Lung microvascular endothelial cell (primary cell): ENCODE data around the gene ZNF273. TPM values are rescaled to one million over a fixed set of nuclear protein-coding genes. Genes with fewer than 3 reads are reported as not detected.
A peak's percentile ranks its signal among the peaks of the same experiment; 100 is the strongest.
"Not testable (repeated sequence)": the region's sequence is repeated elsewhere in the genome, so short reads cannot be mapped to it uniquely, and the experiment has no call there.

Experiments used
- DNase-seq, 2 donors: peaks; one replicate each; pipeline versions ENCODE4 v3.0.0 to v3.0.0-alpha.2; 2010; ENCODE audit warnings: low read depth in 2 of 2
- total RNA-seq: library from RNA; depleted of rRNA; stranded (reverse); fragments of >200 nt; gene quantifications from 2 replicates; pipeline ENCODE4 v1.2.1, GENCODE V29; 2014

ZNF273 gene
- total RNA-seq, 1 donor from 2014 or later: 13.7 TPM

DNA sequence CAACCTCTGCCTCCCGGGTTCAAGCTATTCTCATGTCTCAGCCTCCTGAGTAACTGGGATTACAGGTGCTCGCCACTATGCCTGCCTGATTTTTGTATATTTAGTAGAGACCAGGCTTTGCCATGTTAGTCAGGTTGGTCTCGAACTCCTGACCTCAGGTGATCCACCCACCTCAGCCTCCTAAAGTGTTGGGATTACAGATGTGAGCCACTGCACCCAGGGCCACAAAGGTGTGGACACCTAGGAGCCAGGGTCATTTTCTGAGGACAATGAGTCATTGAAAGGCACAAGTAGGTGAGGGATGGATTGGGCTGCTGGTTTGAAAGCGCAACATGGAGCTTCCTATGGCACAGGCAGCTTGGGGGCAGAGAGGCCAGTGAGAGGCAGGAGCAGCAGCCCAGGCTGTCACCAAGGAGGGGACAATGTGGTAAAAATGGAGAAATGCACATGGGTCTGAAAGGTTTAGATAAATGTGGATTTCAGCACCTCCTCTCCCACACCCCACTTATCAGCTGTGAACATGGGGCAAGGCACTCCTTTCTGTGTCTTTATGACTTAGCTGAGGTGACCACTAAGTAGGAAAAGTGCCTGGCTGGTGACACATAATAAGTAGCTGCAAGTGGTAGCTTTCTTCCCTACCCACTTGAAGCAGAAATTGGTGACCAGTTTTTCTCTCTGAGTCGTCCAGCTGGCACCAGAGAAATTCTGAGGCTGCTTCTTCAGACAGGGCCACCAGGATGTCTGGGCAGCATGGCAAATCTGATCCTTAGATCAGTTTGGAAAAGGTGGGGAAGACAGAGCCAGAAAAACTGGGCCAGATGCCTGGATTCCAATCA lies 41.8 kb downstream of the ZNF273 start:
- DNase-seq: not testable (repeated sequence)

DNA sequence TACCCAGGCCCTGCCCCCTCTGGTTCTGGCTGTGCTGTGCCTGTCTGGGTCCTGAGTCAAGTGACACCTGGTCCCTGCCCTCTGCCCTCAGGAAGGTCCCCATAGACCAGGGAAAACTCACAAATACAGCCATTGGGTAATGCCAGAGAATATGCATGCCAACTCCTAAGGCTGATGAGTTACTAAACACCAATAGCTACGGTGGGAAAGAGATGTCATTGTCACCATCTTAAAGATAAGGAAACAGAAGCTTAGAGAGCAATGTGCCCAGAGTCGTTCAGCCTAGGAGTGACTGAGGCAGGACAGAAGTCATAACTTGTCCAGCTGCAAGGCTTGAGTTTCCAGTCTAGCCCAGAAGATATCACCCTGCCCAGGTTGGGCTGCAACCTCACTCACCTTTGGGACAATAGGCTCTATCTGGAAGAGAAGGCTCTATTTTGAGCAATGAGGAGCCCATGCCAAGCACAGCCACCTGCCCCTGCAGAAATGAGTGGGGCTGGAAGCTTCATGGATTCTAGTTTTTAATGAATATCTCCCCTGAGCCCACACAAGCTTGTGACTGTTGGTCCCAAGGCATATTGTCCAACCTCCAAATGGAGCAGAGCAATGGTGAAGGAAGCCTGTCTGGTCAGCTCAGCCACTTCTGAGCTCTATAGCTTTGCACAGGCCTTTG lies 42.6 kb downstream of the ZNF273 start:
- DNase-seq: no peak

DNA sequence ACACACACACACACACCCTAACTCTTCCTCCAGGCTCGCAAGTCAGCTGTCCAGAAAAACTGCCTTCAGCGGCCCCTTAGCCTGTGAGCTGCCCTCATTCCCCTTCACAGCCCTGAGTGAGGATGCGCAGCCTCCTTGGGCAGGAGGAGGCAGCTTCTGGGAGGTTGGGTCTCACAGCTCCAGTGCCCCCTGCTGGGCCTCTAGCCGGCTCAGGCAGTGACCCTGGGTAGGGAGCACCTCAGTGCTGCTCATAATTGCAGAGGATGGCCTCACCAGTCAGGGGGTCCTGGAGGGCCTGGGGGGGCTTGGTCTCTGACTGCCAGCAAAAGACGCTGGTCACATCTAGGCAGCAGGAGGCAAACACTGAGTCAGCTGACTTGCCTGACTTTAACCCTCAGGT lies 43.7 kb downstream of the ZNF273 start:
- peak in 1 of 2 donors; percentile 26 for DNase-seq

- no peak for DNase-seq
Measured at GRCh38 chr7:64947252-64948000, 44.4 kb downstream of the ZNF273 start.

- DNase-seq: not testable (repeated sequence)
Measured at GRCh38 chr7:64948774-64949173, 45.7 kb downstream of the ZNF273 start.

GRCh38 chr7:64950673-64951072 lies 47.6 kb downstream of the ZNF273 start:
- DNase-seq: not testable (repeated sequence)

- peak; percentile 57 to 73 for DNase-seq
Measured at GRCh38 chr7:64951250-64951848, 48.3 kb downstream of the ZNF273 start.

DNA sequence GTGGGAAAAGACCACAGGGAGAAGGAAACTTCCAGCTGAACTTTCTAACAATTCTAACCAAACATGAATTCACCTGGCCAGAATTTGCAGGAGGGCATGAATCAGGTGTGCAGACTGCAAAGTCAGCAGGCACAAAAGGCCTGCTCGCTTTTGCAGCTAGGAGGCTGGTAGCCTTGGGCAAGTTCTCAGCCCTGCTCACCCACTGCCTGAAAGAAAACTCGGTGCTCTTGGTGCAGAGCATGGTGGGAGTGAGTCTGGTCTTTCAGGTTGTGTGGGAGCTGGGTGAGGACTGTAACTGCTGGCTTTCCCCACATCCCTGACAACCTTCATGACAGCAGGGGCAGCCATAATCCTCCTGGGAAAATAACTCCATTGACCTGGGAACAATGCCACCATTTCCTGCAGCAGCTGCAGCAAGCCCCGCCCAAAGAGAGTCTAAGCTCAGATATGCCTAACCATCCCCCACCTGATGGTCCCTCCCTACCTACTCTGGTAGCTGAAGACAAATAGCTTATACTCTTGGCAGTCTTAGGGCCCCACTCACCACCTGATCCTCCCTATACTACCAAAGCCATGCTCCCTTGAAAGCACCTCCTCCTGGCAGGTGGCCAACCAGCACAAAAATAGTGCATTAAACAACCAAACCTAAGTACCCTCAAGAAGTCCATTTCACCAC lies 56.1 kb downstream of the ZNF273 start:
- DNase-seq: peak; percentile 16 to 52

- DNase-seq: no peak
Measured at GRCh38 chr7:64965594-64965993, 62.5 kb downstream of the ZNF273 start.

DNA sequence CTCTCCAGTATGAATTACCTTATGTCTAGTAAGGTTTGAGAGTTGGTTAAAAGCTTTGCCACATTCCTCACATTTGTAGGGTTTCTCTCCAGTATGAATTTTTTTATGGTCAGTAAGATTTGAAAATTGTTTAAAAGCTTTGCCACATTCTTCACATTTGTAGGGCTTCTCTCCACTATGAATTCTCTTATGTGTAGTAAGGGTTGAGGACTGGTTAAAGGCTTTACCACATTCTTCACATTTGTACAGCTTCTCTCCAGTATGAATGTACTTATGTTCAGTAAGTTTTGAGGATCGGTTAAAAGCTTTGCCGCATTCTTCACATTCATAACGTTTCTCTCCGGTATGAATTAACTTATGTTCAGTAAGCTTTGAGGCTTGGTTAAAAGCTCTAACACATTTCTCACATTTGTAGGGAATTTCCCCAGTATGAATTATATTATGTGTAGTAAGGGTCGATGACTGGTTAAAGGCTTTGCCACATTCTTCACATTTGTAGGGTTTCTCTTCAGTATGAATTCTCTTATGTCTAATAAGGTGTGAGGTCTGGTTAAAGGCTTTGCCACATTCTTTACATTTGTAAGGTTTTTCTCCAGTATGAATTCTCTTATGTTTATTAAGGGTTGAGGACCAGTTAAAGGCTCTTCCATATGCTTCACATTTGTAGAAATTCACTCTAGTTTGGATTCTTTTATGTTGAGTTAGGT lies 75.6 kb downstream of the ZNF273 start:
- no peak for DNase-seq

Other genes starting within 250 kb of the ZNF273 start
- 1.3 and 2.4 TPM in 2 replicates for gene ZNF107, start 237.1 kb upstream of the ZNF273 start, total RNA-seq
- gene ZNF138, start 108.8 kb upstream of the ZNF273 start, total RNA-seq: 2.6 and 4.4 TPM in 2 replicates
- gene ZNF117, start 87.8 kb downstream of the ZNF273 start, total RNA-seq: 2.6 and 3.1 TPM in 2 replicates
- 4.2 and 5.9 TPM in 2 replicates for gene ERV3-1, start 103.4 kb downstream of the ZNF273 start, total RNA-seq